ENCODE results near the gene KTN1.

Gene KTN1

GRCh38 chr14:55535516-55536203 lies 44.3 kb upstream of the KTN1 start:
- Mint-ChIP-seq H3K27me3 (ENCODE audit: low read depth) (no peaks in the 10 kb centered on the region), H3K4me1 (peaks cover 17% of the 10 kb centered on the region), H3K9me3 (peaks cover 6% of the 10 kb centered on the region), H3K4me3 (no peak overlapping the region), H3K36me3 (ENCODE audit: low read depth) (no peaks in the 10 kb centered on the region), H3K27ac (peak overlapping the region in 1 of 3 experiments; percentile 16)
- TF ChIP-seq, protein P1, sequence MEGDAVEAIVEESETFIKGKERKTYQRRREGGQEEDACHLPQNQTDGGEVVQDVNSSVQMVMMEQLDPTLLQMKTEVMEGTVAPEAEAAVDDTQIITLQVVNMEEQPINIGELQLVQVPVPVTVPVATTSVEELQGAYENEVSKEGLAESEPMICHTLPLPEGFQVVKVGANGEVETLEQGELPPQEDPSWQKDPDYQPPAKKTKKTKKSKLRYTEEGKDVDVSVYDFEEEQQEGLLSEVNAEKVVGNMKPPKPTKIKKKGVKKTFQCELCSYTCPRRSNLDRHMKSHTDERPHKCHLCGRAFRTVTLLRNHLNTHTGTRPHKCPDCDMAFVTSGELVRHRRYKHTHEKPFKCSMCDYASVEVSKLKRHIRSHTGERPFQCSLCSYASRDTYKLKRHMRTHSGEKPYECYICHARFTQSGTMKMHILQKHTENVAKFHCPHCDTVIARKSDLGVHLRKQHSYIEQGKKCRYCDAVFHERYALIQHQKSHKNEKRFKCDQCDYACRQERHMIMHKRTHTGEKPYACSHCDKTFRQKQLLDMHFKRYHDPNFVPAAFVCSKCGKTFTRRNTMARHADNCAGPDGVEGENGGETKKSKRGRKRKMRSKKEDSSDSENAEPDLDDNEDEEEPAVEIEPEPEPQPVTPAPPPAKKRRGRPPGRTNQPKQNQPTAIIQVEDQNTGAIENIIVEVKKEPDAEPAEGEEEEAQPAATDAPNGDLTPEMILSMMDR (IDR thresholded peaks at IDR 0.05; ENCODE audit: unreplicated experiment in 3 of 3), result no peak

DNA sequence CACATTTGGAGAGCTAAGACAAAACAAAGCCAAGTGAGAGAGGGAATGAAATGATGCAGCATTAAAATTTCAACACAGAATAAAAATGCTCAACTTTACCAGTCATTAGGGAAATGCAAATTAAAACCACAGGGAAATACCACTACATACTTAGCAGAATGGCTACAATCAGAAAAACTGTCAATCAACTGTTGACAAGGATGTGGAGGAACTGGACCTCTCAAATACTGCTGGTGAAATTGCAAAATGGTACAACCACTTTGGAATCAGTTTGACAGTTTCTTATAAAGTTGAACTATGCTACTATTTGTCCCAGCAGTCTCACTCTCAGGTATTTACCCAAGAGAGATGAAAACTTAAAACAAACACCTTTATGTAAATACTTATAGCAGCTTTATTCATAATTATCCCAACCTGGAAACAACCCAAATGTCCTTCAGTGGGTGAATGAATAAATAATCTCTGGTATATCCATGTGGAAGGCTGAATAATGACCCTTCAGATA lies 43.8 kb upstream of the KTN1 start:
- peaks cover 17% of the 10 kb centered on the region for H3K4me1 Mint-ChIP-seq
- H3K27ac Mint-ChIP-seq, result peak overlapping the region in 1 of 3 experiments; percentile 16
- no peak overlapping the region for H3K4me3 Mint-ChIP-seq
- H3K9me3 Mint-ChIP-seq, result peaks cover 6% of the 10 kb centered on the region
- H3K27me3 Mint-ChIP-seq (ENCODE audit: low read depth), result no peaks in the 10 kb centered on the region
- TF ChIP-seq, protein P1 (IDR thresholded peaks at IDR 0.05; ENCODE audit: unreplicated experiment in 3 of 3), result no peak
- H3K36me3 Mint-ChIP-seq (ENCODE audit: low read depth), result no peaks in the 10 kb centered on the region

DNA sequence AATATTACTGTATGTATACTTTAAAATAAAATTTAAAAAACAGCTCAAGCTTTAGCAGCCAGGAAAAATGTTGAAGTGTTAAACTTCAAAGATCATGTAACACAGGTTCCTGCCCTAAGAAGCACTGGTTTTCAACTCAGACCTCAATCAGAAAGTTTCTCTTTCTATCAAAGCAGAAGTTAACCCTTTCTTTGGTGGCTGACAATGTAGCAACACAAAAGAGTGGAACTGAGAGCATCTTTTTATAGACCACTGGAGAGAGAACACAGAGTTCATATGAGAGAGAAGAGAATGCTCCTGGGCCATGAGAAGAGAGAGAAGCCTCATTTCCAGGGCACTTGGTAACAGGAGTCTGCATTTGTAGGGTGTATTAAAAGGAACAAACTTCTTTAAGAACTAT lies 42.2 kb upstream of the KTN1 start:
- Mint-ChIP-seq H3K4me3 (no peak overlapping the region), H3K9me3 (peaks cover 6% of the 10 kb centered on the region), H3K27me3 (ENCODE audit: low read depth) (no peaks in the 10 kb centered on the region), H3K4me1 (peaks cover 24% of the 10 kb centered on the region), H3K27ac (no peak overlapping the region), H3K36me3 (ENCODE audit: low read depth) (no peaks in the 10 kb centered on the region)
- TF ChIP-seq, protein P1 (IDR thresholded peaks at IDR 0.05; ENCODE audit: unreplicated experiment in 3 of 3), result no peak

DNA sequence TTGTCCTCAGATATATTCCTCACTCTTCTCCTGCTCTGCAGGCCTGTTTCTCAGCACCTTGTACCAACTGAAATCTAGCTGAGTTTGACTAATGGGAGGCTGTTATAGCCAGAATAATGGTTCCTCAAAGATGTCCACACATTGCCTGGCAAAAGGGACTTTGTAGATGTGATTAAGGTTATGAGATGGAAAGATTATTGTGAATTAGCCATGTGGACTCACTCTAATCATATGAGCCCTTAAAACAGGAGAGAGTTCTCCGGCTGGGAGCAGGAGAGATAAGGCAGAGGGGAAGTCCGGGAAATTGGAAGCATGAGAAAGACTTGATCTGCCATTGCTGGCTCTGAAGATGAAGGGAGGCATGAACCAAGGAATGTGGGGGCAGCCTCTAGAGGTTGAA lies 40.0 kb upstream of the KTN1 start:
- peaks cover 16% of the 10 kb centered on the region for H3K4me1 Mint-ChIP-seq
- H3K4me3 Mint-ChIP-seq, result no peak overlapping the region
- no peaks in the 10 kb centered on the region for H3K36me3 Mint-ChIP-seq (ENCODE audit: low read depth)
- TF ChIP-seq, protein P1 (IDR thresholded peaks at IDR 0.05; ENCODE audit: unreplicated experiment in 3 of 3), result no peak
- H3K27me3 Mint-ChIP-seq (ENCODE audit: low read depth), result no peaks in the 10 kb centered on the region
- H3K9me3 Mint-ChIP-seq, result peaks cover 6% of the 10 kb centered on the region
- no peak overlapping the region for H3K27ac Mint-ChIP-seq

GRCh38 chr14:55540847-55541773 lies 38.9 kb upstream of the KTN1 start:
- no peak overlapping the region for H3K27ac Mint-ChIP-seq
- TF ChIP-seq, protein P1 (IDR thresholded peaks at IDR 0.05; ENCODE audit: unreplicated experiment in 3 of 3), result no peak
- H3K27me3 Mint-ChIP-seq (ENCODE audit: low read depth), result no peaks in the 10 kb centered on the region
- H3K4me1 Mint-ChIP-seq, result peaks cover 16% of the 10 kb centered on the region
- peaks cover 6% of the 10 kb centered on the region for H3K9me3 Mint-ChIP-seq
- no peaks in the 10 kb centered on the region for H3K36me3 Mint-ChIP-seq (ENCODE audit: low read depth)
- no peak overlapping the region for H3K4me3 Mint-ChIP-seq

Data from nephron (organoid).